Measurements from ENCODE around the gene NDE1.

NDE1 gene

GRCh38 chr16:15741207-15741871 lies 91.3 kb downstream of the NDE1 start:
- DNase-seq, result no peak

GRCh38 chr16:15742716-15743115 lies 92.7 kb downstream of the NDE1 start:
- DNase-seq, result no peak

- no peak for DNase-seq
These were observed 93.6 kb downstream of the NDE1 start for GRCh38 chr16:15743657-15744056.

- no peak for DNase-seq
These were observed 96.3 kb downstream of the NDE1 start for GRCh38 chr16:15746332-15746731.

GRCh38 chr16:15747937-15748336 lies 97.9 kb downstream of the NDE1 start:
- DNase-seq, result no peak

- no peak for DNase-seq
These were observed 98.6 kb downstream of the NDE1 start for GRCh38 chr16:15748654-15749053.

GRCh38 chr16:15749371-15749770 lies 99.3 kb downstream of the NDE1 start:
- DNase-seq, result no peak

- DNase-seq, result no peak
These were observed 99.9 kb downstream of the NDE1 start for GRCh38 chr16:15749985-15750384.

GRCh38 chr16:15751940-15752339 lies 101.9 kb downstream of the NDE1 start:
- no peak for DNase-seq

GRCh38 chr16:15752717-15753488 lies 102.9 kb downstream of the NDE1 start:
- no peak for DNase-seq

GRCh38 chr16:15754821-15755534 lies 104.9 kb downstream of the NDE1 start:
- DNase-seq, result no peak

- DNase-seq, result no peak
These were observed 107.0 kb downstream of the NDE1 start for GRCh38 chr16:15757077-15757386.

GRCh38 chr16:15757630-15758251 lies 107.7 kb downstream of the NDE1 start:
- no peak for DNase-seq

GRCh38 chr16:15759070-15759469 lies 109.0 kb downstream of the NDE1 start:
- DNase-seq, result no peak

- DNase-seq, result no peak
These were observed 110.1 kb downstream of the NDE1 start for GRCh38 chr16:15760129-15760528.

GRCh38 chr16:15764112-15764511 lies 114.1 kb downstream of the NDE1 start:
- no peak for DNase-seq

GRCh38 chr16:15765116-15765515 lies 115.1 kb downstream of the NDE1 start:
- DNase-seq, result no peak

GRCh38 chr16:15765880-15766279 lies 115.8 kb downstream of the NDE1 start:
- peak; percentile 34 to 53 for DNase-seq

- DNase-seq, result no peak
These were observed 116.9 kb downstream of the NDE1 start for GRCh38 chr16:15766918-15767317.

- no peak for DNase-seq
These were observed 118.2 kb downstream of the NDE1 start for GRCh38 chr16:15768201-15768600.

GRCh38 chr16:15769239-15769638 lies 119.2 kb downstream of the NDE1 start:
- DNase-seq, result no peak

- no peak for DNase-seq
These were observed 120.1 kb downstream of the NDE1 start for GRCh38 chr16:15770107-15770506.

GRCh38 chr16:15770512-15770911 lies 120.5 kb downstream of the NDE1 start:
- no peak for DNase-seq

- no peak for DNase-seq
These were observed 121.6 kb downstream of the NDE1 start for GRCh38 chr16:15771694-15772093.
